ENCODE data around the gene DEGS2.
"Not testable (repeated sequence)": the region's sequence is repeated elsewhere in the genome, so short reads cannot be mapped to it uniquely, and the experiment has no call there.

The DEGS2 gene

DNA sequence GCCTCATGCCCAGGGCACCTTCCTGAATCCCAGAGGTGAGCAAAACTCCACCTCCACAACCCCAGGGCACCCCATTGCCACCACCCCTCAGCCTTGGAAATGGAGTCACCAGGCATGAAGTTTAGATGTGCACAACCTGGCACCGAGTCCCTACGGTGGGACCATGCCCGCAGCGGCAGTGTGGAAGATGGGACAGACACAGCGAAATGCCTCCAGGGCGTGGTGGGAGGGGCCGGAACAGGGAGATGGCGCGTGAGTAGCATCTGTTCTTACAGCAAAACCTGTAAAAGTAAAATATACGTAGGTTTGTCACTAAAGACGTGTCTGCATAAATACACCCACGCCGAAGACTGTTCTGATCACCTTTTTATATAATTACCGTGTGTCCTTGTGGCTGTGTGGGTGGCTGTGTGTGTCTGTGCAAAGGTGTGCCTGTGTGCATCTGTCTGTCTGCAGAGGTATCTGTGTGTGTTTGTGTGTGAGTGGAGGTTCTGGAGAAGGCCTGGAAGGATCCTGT is 17.4 kb upstream of the DEGS2 start:
- no peak for DNase-seq

DNA sequence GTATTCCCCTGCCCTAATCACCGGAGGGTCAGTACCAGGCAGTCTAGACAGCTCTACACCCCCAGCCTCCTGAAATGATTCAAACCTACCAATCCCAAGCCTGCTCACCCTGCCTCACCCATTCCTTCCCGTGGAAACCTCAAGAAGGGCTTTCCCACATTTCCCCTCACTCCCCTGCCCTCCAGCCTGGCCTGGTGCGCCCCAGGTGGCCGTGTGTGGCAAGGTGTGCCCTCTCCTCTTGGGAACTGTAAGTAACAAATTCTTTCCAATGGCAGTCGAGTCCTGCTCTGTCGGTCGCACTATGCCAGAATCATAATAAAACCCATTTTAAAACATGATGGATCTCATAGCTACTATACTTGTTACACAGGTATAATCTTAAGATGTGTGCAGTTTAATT is 13.9 kb upstream of the DEGS2 start:
- no peak for DNase-seq

DNA sequence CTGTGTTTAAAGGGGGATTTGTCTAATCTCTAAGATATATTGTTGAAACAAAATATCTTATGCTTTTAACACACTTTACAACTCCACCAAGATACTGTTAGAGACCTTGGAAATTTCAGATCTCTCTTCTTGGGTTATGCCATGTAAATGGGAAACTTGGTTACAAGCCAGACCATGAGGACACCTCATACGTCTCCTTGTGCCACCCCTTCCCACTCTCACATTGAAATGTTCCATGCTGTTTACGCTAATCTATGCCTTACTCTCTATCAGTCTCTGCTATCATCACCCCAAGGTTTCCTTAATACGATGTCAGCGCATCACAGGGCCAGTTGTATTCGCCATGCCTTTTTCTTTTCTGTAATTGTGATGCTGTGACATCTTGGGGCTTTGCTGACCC is 13.4 kb upstream of the DEGS2 start:
- no peak for DNase-seq

- DNase-seq = no peak
These were observed 11.4 kb upstream of the DEGS2 start for GRCh38 chr14:100170880-100171279.

DNA sequence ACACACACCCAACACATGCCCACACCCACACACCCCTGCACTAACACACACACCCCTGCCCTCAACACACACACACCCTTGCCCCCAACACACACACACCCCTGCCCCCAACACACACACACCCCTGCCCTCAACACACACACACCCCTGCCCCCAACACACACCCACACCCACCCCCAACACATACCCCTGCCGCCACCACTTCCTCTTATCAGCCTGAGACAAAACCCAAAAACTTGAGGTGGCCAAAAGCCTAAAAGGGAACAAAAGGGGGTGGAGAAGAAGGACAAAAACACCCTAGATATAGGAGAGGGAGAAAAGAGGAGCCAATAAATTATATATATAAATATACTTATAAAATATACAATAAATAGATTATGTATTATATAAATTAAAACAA is 9.1 kb upstream of the DEGS2 start:
- DNase-seq = no peak

- DNase-seq = no peak
These were observed 6.5 kb upstream of the DEGS2 start for GRCh38 chr14:100165831-100166440.

DNA sequence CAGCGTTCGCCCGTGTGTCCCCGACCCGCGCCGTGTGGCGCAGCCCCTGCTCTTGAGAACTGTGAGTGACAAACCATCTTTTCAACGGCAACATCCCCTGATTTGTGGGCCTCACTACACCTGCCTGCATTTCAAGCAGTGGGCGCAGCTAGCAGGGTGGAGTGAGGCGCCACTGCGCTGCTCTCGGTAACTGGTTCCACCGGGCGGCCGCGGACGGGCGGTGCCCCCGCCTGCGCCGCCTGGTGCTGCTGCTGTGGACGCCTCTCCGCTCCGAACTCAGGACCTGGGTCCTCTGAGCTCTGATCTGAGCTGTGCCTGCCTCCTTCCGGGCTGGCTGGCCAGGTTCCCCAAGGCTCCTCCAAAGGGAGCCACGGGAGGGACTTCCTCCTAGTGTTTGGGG is 5.9 kb upstream of the DEGS2 start:
- DNase-seq = no peak

DNA sequence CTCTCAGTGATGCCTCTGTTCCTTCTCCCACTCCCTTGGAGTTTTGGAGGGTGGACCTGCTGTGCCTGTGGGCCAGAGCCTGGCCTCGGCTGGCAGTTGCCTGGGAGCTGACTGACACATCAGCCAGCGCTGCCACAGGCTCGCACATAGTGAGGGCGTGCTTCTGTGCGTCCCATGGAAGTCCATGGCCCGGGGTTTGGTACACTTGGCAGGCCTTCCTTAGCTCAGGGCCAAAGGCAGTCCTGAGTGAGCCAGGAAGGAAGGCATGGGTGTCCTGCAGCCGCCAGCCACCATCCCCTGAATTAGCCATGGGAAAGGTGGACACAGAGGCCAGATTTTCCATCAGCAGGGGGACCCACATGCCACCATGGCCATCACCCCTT is 1.1 kb upstream of the DEGS2 start:
- no peak for DNase-seq

DNA sequence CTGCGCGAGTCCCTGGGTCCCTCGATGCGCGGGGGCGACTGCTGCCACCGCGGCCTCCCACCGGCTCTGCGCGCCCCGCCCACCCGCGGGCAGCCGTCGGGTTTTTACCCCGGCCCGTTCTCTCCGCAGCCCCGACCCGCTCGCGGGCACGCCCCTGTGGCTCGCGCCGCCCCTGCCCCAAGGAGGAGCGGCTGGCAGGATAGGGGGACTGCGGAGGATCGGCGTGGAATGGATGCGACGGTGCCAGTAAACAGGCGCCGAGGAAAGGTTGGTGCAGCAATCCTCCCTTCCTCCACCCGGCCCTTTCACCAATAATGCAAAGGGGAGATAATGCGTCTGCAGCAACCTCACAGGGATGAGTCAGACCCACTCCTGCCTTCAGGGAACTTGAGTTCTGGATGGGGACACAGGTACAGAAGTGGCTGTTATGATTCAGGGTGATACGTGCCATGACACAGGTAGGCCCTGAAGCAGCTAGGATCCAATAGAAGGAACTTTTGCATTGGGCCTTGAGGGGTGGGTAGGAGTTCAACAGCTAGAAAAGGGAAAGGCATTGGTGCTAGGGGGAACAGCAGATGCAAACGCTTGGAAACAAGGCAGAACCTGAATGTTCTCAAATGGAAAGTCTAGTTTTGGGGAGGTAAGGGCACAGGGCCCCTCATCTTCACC is 554 bp upstream of the DEGS2 start:
- DNase-seq = peak; percentile 59

DNA sequence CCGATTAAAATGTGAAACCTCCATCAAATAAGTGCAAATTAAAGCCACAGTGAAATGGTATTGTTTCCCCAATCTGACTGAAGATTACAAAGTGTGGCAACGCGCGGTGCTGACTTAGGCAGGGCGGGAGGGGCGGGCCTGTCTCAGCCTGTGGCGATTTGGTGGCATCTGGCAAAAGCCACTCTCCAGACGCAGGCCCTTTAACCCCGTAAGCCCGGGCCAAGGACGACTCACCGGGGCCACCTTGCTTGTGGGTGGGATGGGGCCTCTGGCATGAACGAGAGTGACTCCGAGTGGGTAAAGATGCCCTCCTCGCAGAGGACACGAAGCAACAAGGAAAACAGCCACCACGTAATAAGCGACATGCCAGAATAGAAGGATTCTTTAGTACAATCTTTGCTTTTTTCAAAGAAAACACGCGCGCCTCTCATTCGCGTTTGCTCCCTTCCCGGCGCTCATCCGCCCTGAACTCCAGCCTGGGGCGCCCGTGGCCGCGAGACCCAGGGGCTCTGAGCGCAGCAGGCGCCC is 815 bp downstream of the DEGS2 start:
- no peak for DNase-seq

DNA sequence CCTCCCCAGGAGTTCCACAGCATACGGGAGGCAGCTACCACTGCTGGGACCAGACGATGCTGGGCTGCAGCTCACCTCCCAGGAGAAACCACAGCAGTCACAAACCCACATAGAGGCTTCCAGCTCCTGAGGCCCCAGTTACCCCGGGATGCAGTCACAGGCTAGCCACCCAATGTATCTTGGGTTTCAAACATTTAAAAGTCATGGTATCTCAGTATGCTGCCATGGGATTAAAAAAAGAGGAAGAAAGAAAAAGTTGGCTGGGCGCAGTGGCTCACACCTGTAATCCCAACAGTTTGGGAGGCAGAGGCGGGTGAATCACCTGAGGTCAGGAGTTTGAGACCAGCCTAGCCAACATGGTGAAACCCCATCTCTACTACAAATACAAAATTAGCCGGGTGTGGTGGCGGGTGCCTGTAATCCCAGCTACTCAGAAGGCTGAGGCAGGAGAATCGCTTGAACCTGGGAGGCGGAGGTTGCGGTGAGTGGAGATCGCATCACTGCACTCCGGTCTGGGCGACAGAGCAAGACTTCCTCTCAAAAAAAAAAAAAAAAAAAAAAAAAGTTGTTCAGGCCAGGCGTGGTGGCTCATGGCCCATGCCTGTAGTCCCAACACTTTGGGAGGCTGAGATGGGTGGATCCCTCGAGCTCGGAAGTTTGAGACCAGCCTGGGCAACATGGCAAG is 1.8 kb downstream of the DEGS2 start:
- not testable (repeated sequence) for DNase-seq

- no peak for DNase-seq
These were observed 2.7 kb downstream of the DEGS2 start for GRCh38 chr14:100156776-100157175.

GRCh38 chr14:100155756-100156616 is 3.5 kb downstream of the DEGS2 start:
- DNase-seq = no peak

GRCh38 chr14:100155049-100155621 is 4.3 kb downstream of the DEGS2 start:
- DNase-seq = no peak

- no peak for DNase-seq
These were observed 5.9 kb downstream of the DEGS2 start for GRCh38 chr14:100153560-100153959.

DNA sequence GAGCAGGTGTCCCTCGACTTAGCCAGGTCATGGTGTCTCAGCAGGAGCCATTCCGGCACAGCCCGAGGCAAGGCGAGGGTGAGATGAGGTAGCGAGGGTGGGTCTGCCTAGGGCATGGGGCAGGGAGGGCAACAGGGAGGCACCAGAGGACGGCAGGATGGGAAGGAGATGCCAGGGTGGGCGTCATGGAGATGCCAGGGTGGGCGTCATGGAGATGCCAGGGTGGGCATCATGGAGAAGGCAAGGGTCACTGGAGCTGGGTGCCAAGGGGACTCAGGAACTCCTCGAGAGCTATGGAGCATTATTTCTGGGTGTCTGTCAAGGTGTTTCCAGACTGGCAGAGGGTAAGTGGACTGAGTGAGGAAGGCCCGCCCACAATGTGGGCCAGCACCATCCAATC is 7.4 kb downstream of the DEGS2 start:
- DNase-seq = no peak

- DNase-seq = no peak
These were observed 8.4 kb downstream of the DEGS2 start for GRCh38 chr14:100150932-100151587.

GRCh38 chr14:100149851-100150611 is 9.4 kb downstream of the DEGS2 start:
- DNase-seq = no peak

DNA sequence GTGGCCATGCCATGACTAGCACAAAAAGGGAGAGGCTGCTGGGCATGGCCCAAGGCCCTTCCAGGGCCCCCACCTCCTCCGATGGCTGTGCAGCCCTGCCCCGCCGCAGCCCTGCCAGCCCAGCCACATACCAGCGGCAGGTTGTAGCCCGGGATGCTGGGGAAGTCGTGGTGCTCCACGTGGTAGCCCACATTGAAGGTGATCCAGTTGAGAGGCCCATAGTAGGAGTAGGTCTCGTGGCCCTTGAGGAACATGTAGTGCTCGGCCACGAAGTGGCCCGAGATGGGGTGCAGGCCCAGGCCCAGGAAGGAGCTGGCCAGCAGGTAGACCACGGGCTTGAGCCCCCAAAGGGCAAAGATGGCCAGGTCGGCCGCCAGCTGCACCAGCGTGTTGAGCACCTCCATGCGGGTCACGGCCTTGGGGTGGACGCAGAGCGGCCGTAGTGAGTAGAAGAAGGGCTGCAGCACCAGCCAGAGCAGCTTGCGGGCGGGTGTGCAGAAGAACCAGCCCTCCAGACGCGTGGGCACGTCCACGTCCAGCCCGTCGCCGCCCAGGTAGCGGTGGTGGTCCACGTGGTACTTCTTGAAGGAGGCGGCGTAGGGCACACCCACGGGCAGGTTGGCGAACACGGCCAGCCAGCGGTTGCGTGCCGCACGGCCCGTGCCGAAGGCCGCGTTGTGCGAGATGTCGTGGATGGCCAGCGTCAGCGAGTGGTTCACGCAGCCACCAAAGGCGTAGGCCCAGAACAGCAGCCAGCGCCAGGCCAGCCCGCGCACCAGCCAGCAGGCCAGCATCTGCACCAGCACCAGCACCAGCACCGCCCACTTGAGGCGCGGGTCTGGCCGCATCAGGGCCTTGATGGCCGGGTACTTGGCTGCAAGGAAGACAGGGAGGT is 10.4 kb downstream of the DEGS2 start:
- no peak for DNase-seq

All from NCI-H748 treated with DMSO at 0.1 percent for 48 hours (cell line).